Loucy (cell line): ENCODE data around the gene COL1A1.

Source experiments
- CTCF ChIP-seq: fragments of 200-600 bp; sonication (generic); conservative IDR thresholded peaks from 2 replicates; pipeline ENCODE4 v1.5.1; 2014; ENCODE audit warnings: mild to moderate bottlenecking, antibody characterized with exemption, low read length
- EZH2phosphoT487 ChIP-seq: fragments of 200-600 bp; IDR thresholded peaks from 2 replicates; pipeline ENCODE4 v1.6.1; 2018; ENCODE audit warnings: antibody characterized with exemption, mild to moderate bottlenecking, moderate library complexity, borderline replicate concordance

- TF ChIP-seq CTCF, result no peak
- TF ChIP-seq EZH2phosphoT487, result no peak
Measured at GRCh38 chr17:50175035-50175807, 26.2 kb downstream of the COL1A1 start.
